Smooth muscle cell (in vitro differentiated cells): Measurements from ENCODE around the gene APBA3. TPM values are rescaled to one million over a fixed set of nuclear protein-coding genes. Genes with fewer than 3 reads are reported as not detected.

Experiments
- DNase-seq: peaks from one replicate; lab custom pipeline; 2025; ENCODE audit not compliant: unreplicated experiment; lab: John Stamatoyannopoulos, UW
- H2AFZ ChIP-seq: fragments of 200-600 bp; sonication (generic); 2 replicates; pipeline ENCODE4 v1.6.0; 2016; ENCODE audit warnings: antibody characterized with exemption, low read depth, mild to moderate bottlenecking
- H3F3A ChIP-seq: fragments of 200-600 bp; sonication (generic); 2 replicates; pipeline ENCODE4 v1.6.0; 2017; ENCODE audit warnings: antibody characterized with exemption, low read depth
- H3K27ac ChIP-seq: fragments of 200-600 bp; sonication (generic); 2 replicates; pipeline ENCODE4 v1.5.1; 2016; ENCODE audit warnings: low read depth, mild to moderate bottlenecking
- H3K27me3 ChIP-seq: fragments of 200-600 bp; sonication (generic); 2 replicates; pipeline ENCODE4 v1.6.1; 2016; ENCODE audit warnings: low read depth, mild to moderate bottlenecking
- H3K36me3 ChIP-seq: fragments of 200-600 bp; sonication (generic); 2 replicates; pipeline ENCODE4 v1.5.1; 2016; ENCODE audit warnings: low read depth
- H3K4me1 ChIP-seq: fragments of 200-600 bp; sonication (generic); 2 replicates; pipeline ENCODE4 v1.5.1; 2016; ENCODE audit warnings: low read depth
- H3K4me2 ChIP-seq: fragments of 200-600 bp; sonication (generic); 2 replicates; pipeline ENCODE4 v1.6.0; 2016; ENCODE audit warnings: mild to moderate bottlenecking
- H3K4me3 ChIP-seq: fragments of 200-600 bp; sonication (generic); 2 replicates; pipeline ENCODE4 v1.5.1; 2016; ENCODE audit warnings: mild to moderate bottlenecking
- H3K79me2 ChIP-seq: fragments of 200-600 bp; sonication (generic); 2 replicates; pipeline ENCODE4 v1.6.0; 2016; ENCODE audit warnings: low read depth, mild to moderate bottlenecking
- H3K9ac ChIP-seq: fragments of 200-600 bp; sonication (generic); 2 replicates; pipeline ENCODE4 v1.6.0; 2016; ENCODE audit warnings: low read depth
- H3K9me3 ChIP-seq: fragments of 200-600 bp; sonication (generic); replicated peaks from 2 replicates; pipeline ENCODE4 v1.5.1; 2016; ENCODE audit warnings: low read depth
- H4K20me1 ChIP-seq: fragments of 200-600 bp; sonication (generic); 2 replicates; pipeline ENCODE4 v1.6.0; 2016; ENCODE audit warnings: low read depth
- WGBS: methylation state at CpG from one replicate; pipeline ENCODE4 v1.1.7; 2016; ENCODE audit warnings: low lambda C conversion rate; 5-methylcytosine and 5-hydroxymethylcytosine counted together
- polyA plus RNA-seq: library from polyadenylated mRNA; unstranded; fragments of >200 nt; fragmentation: Nextera tagmentation; extraction: Ambion mirVana; gene quantifications from 2 replicates; pipeline ENCODE4 v1.2.1, GENCODE V29; 2016
- total RNA-seq: library from RNA; depleted of rRNA; stranded (reverse); fragments of >200 nt; gene quantifications from 2 replicates; pipeline ENCODE4 v1.2.3, GENCODE V29; 2014
- TF ChIP-seq, protein P1 (sequence below): fragments of 200-600 bp; sonication (generic); IDR thresholded peaks from 2 replicates; pipeline ENCODE4 v1.5.1; 2017; ENCODE audit warnings: borderline replicate concordance, mild to moderate bottlenecking, antibody characterized with exemption; ENCODE audit not compliant: insufficient read depth, poor library complexity, severe bottlenecking

APBA3 gene
- total and polyA plus RNA-seq, 2 experiments from 2014 or later = 16.1 to 27.9 TPM

- Histone ChIP-seq H4K20me1 (no peaks in the 10 kb centered on the region), H3K4me2 (no peak overlapping the region), H3K4me3 (no peak overlapping the region), H3K27me3 (peaks cover 41% of the 10 kb centered on the region), H3K9me3 (no peaks in the 10 kb centered on the region), H3K79me2 (no peaks in the 10 kb centered on the region), H3K9ac (no peak overlapping the region), H3F3A (no peaks in the 10 kb centered on the region), H3K4me1 (peaks cover 7% of the 10 kb centered on the region), H3K36me3 (no peaks in the 10 kb centered on the region), H3K27ac (no peak overlapping the region), H2AFZ (no peak overlapping the region)
- DNase-seq = no peak
- TF ChIP-seq, protein P1, sequence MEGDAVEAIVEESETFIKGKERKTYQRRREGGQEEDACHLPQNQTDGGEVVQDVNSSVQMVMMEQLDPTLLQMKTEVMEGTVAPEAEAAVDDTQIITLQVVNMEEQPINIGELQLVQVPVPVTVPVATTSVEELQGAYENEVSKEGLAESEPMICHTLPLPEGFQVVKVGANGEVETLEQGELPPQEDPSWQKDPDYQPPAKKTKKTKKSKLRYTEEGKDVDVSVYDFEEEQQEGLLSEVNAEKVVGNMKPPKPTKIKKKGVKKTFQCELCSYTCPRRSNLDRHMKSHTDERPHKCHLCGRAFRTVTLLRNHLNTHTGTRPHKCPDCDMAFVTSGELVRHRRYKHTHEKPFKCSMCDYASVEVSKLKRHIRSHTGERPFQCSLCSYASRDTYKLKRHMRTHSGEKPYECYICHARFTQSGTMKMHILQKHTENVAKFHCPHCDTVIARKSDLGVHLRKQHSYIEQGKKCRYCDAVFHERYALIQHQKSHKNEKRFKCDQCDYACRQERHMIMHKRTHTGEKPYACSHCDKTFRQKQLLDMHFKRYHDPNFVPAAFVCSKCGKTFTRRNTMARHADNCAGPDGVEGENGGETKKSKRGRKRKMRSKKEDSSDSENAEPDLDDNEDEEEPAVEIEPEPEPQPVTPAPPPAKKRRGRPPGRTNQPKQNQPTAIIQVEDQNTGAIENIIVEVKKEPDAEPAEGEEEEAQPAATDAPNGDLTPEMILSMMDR = no peak
- WGBS = 42% methylated on average over 12 of the region's 14 CpGs
Observed at GRCh38 chr19:3725640-3726310, 35.7 kb downstream of the APBA3 start.

DNA sequence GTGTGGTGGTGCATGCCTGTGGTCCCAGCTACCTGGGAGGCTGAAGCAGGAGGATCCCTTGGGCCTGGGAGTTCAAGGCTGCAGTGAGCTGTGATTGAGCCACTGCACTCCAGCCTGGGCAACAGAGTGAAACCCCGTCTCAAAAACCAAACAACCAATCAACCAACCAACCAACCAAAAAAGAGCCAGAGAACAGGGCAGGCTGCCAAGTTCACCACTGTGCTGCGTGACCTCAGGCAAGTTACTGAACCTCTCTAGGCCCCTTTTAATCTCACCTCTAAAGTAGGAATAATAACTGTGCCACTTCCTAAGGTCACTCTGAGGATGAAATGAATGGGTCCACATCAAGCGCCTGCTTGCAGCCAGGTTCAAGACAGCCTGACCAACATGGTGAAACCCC, 36.4 kb downstream of the APBA3 start:
- Histone ChIP-seq H3K4me2 (no peak overlapping the region), H3K27me3 (peaks cover 41% of the 10 kb centered on the region), H3K4me3 (no peak overlapping the region), H3K4me1 (peaks cover 7% of the 10 kb centered on the region), H3K9me3 (no peaks in the 10 kb centered on the region), H4K20me1 (no peaks in the 10 kb centered on the region), H2AFZ (no peak overlapping the region), H3F3A (no peaks in the 10 kb centered on the region), H3K36me3 (no peaks in the 10 kb centered on the region), H3K9ac (no peak overlapping the region), H3K27ac (no peak overlapping the region), H3K79me2 (no peaks in the 10 kb centered on the region)
- DNase-seq = no peak
- 88% methylated on average over 3 of the region's 3 CpGs for WGBS
- TF ChIP-seq, protein P1 = no peak

DNA sequence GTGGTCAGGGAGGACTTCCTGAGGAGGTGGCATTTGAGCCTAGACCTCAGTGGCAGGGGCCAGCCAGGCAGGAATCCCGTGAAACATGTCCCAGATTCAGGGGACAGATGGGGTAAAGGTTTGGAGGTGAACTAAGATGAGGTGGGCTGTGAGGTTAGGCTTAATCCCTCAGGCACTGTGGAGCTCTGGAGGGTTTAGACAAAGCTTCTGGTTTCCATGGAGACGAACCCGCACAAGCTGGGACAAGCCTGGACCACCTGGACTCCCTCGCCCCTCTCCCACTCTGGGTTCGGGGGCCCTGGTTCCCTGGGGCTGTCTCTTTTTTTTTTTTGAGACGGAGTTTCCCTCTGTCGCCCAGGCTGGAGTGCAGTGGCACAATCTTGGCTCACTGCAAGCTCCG, 37.6 kb downstream of the APBA3 start:
- Histone ChIP-seq H3K9me3 (no peaks in the 10 kb centered on the region), H3K27ac (no peak overlapping the region), H3K79me2 (no peaks in the 10 kb centered on the region), H3K27me3 (peaks cover 41% of the 10 kb centered on the region), H3F3A (no peaks in the 10 kb centered on the region), H3K4me1 (peaks cover 7% of the 10 kb centered on the region), H2AFZ (no peak overlapping the region), H3K4me2 (no peak overlapping the region), H3K4me3 (no peak overlapping the region), H3K36me3 (no peaks in the 10 kb centered on the region), H4K20me1 (no peaks in the 10 kb centered on the region), H3K9ac (no peak overlapping the region)
- DNase-seq = no peak
- TF ChIP-seq, protein P1 = no peak
- WGBS = 60% methylated on average over 7 of the region's 8 CpGs

DNA sequence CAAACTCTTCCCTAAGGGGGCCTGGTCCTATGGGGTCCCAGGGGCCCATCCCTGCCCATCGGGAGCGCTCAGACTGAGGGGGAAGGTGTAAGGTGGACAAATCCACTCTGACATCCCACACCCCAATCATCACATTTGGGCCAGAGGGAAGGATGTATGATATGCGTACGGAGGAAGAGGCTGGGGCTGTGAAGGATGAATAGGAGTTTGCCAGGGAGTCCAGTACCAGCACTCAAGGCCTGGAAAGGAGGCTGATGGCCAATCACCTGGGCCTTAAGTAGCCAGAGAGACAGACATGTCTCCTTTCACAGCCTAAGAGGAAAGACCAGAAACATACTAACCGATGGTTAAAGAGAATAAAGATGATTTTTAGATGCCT, 38.4 kb downstream of the APBA3 start:
- no peak overlapping the region for H3K27ac ChIP-seq
- no peaks in the 10 kb centered on the region for H4K20me1 ChIP-seq
- H3K9me3 ChIP-seq = no peaks in the 10 kb centered on the region
- no peak for DNase-seq
- H3K36me3 ChIP-seq = no peaks in the 10 kb centered on the region
- no peaks in the 10 kb centered on the region for H3F3A ChIP-seq
- peaks cover 7% of the 10 kb centered on the region for H3K4me1 ChIP-seq
- TF ChIP-seq, protein P1 = no peak
- no peak overlapping the region for H3K9ac ChIP-seq
- H3K27me3 ChIP-seq = peaks cover 41% of the 10 kb centered on the region
- H2AFZ ChIP-seq = no peak overlapping the region
- WGBS = 68% methylated on average over 5 of the region's 5 CpGs
- H3K4me3 ChIP-seq = no peak overlapping the region
- H3K4me2 ChIP-seq = no peak overlapping the region
- no peaks in the 10 kb centered on the region for H3K79me2 ChIP-seq
